ENCODE data around the gene CD6. TPM values are rescaled to one million over a fixed set of nuclear protein-coding genes. Genes with fewer than 3 reads are reported as not detected.
A peak's percentile ranks its signal among the peaks of the same experiment; 100 is the strongest.

The CD6 gene
- total RNA-seq, 1 donor from 2014 or later, result 0.47 TPM

DNA sequence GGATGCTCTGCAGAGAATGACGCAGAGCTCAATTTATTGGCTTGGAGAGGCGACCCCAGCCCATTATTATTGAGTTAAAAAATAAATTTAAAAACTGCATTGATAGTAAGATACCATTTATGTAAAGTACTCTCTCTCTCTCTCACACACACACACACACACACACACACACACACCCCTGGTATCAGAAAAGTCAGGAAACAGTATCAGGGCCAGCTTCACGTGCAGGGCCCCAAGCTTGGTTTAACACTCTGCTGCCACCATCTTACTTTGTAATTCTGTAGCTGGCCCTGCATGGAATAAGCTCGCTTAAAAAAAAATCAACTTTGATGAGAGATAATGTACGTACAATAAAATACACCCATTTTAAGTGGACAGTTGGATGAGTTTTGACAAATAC, 71.1 kb downstream of the CD6 start:
- DNase-seq, result no peak
- Histone ChIP-seq H3K27me3 (ENCODE audit: low read depth) (no peaks in the 10 kb centered on the region), H3K27ac (replicated peaks) (peak overlapping the region; percentile 79), H3K4me1 (peaks cover 16% of the 10 kb centered on the region), H3K36me3 (no peaks in the 10 kb centered on the region), H3K9me3 (replicated peaks) (no peaks in the 10 kb centered on the region), H3K4me3 (no peak overlapping the region)
- intact Hi-C loops (cut with micrococcal nuclease), result no loop called here
- TF ChIP-seq, protein P1, sequence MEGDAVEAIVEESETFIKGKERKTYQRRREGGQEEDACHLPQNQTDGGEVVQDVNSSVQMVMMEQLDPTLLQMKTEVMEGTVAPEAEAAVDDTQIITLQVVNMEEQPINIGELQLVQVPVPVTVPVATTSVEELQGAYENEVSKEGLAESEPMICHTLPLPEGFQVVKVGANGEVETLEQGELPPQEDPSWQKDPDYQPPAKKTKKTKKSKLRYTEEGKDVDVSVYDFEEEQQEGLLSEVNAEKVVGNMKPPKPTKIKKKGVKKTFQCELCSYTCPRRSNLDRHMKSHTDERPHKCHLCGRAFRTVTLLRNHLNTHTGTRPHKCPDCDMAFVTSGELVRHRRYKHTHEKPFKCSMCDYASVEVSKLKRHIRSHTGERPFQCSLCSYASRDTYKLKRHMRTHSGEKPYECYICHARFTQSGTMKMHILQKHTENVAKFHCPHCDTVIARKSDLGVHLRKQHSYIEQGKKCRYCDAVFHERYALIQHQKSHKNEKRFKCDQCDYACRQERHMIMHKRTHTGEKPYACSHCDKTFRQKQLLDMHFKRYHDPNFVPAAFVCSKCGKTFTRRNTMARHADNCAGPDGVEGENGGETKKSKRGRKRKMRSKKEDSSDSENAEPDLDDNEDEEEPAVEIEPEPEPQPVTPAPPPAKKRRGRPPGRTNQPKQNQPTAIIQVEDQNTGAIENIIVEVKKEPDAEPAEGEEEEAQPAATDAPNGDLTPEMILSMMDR (IDR thresholded peaks at IDR 0.05; ENCODE audit: borderline replicate concordance), result no peak

DNA sequence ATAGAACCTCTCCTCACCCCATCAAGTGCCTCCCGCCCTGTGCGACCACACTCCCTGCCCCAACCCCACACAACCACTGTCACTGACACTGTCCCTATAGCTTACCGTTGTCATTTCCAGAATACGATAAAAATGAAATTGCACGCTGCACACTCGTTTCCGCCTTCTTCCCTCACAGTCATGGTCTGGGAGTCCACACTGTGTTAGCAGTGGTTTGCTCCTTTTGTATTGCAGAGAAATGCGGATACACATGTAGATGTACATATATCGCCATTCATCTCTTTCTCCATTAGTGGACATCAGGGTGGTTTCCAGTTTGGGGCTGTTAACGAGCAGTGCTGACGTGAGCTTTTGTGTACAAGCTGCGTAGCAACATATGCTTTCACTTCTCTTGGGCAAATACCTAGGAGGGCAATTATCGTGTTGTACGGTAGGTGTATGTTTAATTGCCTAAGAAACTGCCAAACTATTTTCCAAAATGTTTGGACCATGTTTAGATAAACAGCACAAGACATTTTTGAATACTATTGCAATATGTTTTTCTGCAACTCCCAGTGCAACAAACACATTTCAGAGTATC, 71.6 kb downstream of the CD6 start:
- Histone ChIP-seq H3K4me1 (peaks cover 16% of the 10 kb centered on the region), H3K36me3 (no peaks in the 10 kb centered on the region), H3K27me3 (ENCODE audit: low read depth) (no peaks in the 10 kb centered on the region), H3K9me3 (replicated peaks) (no peaks in the 10 kb centered on the region), H3K4me3 (no peak overlapping the region), H3K27ac (replicated peaks) (peak overlapping the region; percentile 79)
- DNase-seq, result no peak
- intact Hi-C loops (cut with micrococcal nuclease), result no loop called here
- TF ChIP-seq, protein P1 (IDR thresholded peaks at IDR 0.05; ENCODE audit: borderline replicate concordance), result no peak

DNA sequence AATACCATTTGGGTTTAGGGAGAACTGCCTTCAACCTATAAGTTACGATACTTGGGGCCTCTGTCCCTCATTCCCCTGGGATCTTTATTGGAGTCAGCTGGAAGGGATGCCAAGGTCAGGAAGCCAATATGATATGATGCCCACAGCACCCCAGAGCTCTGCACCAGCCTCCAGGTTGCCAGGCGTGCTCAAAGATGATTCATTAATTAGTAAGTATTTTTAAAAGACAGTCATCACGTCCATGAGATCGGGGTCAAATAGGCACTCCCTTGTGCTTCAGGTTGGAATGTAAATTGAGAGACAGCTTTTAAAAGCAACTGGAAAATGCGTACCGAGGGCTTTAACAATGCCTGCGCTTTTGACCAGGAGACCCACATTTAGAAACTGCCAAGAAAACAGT, 73.8 kb downstream of the CD6 start:
- intact Hi-C loops (cut with micrococcal nuclease), result no loop called here
- Histone ChIP-seq H3K4me1 (peaks cover 37% of the 10 kb centered on the region), H3K27me3 (ENCODE audit: low read depth) (no peaks in the 10 kb centered on the region), H3K36me3 (no peaks in the 10 kb centered on the region), H3K9me3 (replicated peaks) (no peaks in the 10 kb centered on the region), H3K4me3 (no peak overlapping the region), H3K27ac (replicated peaks) (no peak overlapping the region)
- TF ChIP-seq, protein P1 (IDR thresholded peaks at IDR 0.05; ENCODE audit: borderline replicate concordance), result no peak
- DNase-seq, result no peak

DNA sequence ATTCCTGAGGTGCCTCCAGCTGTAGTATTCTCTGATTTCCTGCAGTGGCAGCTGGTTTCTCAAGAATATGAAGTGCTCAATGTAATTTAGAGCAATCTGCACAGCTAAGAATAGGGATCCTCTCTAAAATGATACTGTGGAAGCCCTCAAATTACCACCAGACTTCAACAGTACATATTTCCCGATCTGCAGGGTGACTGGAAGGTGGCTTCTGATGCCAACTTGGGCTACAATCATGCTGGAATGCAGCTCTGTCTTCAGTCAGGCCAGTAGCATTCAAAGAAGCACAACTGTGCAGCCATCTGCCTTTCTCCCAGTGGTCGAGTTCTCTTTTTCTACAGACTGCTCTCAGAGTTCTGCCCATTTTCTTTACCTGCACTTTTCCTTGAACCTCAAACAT, 75.4 kb downstream of the CD6 start:
- Histone ChIP-seq H3K36me3 (no peaks in the 10 kb centered on the region), H3K4me1 (peaks cover 36% of the 10 kb centered on the region), H3K27ac (replicated peaks) (no peak overlapping the region), H3K27me3 (ENCODE audit: low read depth) (peaks cover 3% of the 10 kb centered on the region), H3K4me3 (no peak overlapping the region), H3K9me3 (replicated peaks) (no peaks in the 10 kb centered on the region)
- no peak for DNase-seq
- TF ChIP-seq, protein P1 (IDR thresholded peaks at IDR 0.05; ENCODE audit: borderline replicate concordance), result no peak
- intact Hi-C loops (cut with micrococcal nuclease), result no loop called here

DNA sequence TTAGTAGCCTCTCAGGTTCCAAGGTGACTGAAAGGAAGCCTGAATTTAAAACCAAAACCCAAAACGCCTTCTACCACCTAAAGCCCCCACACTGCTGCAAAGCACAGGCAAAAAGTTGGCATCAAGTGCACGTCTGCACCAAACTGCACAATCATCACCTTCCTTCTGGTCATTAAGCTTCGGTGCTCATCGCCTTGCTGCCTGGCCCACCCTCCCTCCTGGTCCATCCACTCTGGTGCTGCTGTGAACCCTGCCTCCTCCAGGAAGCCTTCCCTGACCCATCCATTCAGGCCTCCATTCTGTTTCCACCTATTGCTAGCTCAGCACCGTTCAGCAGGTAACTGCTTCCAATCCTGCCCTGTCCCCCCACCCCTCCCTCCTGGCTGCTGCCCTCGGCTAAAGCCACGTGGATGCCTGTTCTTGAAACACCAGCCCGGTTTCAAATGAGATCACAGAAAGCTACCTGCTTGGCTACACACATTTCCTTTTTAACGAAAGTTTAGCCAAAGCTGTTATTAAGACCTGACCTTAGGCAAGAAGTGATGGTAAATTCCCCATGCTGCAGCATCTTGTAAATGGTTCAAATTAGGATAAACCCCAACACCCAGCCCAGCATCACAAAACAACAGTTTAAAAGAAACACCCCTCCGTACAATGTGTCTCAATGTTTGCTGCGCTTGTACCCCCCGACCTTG, 77.0 kb downstream of the CD6 start:
- TF ChIP-seq, protein P1 (IDR thresholded peaks at IDR 0.05; ENCODE audit: borderline replicate concordance), result no peak
- peaks cover 3% of the 10 kb centered on the region for H3K27me3 ChIP-seq (ENCODE audit: low read depth)
- DNase-seq, result no peak
- intact Hi-C loops (cut with micrococcal nuclease), result no loop called here
- H3K27ac ChIP-seq (replicated peaks), result no peak overlapping the region
- H3K9me3 ChIP-seq (replicated peaks), result no peaks in the 10 kb centered on the region
- H3K4me1 ChIP-seq, result peaks cover 35% of the 10 kb centered on the region
- no peaks in the 10 kb centered on the region for H3K36me3 ChIP-seq
- H3K4me3 ChIP-seq, result no peak overlapping the region

All from left ventricle myocardium inferior (tissue), 1 donor.